Mammary epithelial cell (primary cell): ENCODE measurements around the gene UNC13A.

Experiments used
- CTCF ChIP-seq, 2 donors: IDR thresholded peaks in 1 of 2; conservative IDR thresholded peaks in 1 of 2; 2 replicates each; pipeline ENCODE4 v1.5.1; 2011 to 2012; ENCODE audit warnings: inconsistent platforms in 2 of 2, low read length in 2 of 2, mild to moderate bottlenecking in 2 of 2, control low read depth in 1 of 2, low read depth in 1 of 2; ENCODE audit not compliant: insufficient read depth in 1 of 2; ENCODE audit errors: extremely low read depth in 1 of 2
- EZH2 ChIP-seq: IDR thresholded peaks from 2 replicates; pipeline ENCODE4 v1.6.1; 2012; ENCODE audit warnings: low read length, inconsistent platforms, borderline replicate concordance

DNA sequence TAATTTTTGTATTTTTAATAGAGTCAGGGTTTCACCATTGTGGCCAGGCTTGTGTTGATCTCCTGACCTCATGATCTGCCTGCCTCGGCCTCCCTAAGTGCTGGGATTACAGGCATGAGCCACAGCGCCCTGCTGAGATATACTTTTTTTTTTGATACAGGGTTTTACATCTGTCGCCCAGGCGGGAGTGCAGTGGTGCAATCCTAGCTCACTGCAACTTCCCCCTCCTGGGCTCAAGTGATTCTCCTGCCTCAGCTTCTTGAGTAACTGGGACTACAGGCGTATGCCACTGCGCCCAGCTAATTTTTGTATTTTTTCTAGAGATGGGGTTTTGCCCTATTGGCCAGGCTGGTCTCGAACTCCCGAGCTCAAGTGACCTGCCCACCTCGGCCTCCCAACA is 130.7 kb downstream of the UNC13A start:
- TF ChIP-seq CTCF (conservative IDR thresholded peaks at IDR 0.05 in 1 of 2, IDR thresholded peaks at IDR 0.05 in 1 of 2; ENCODE audit: extremely low read depth in 1 of 2, insufficient read depth in 1 of 2, low read depth in 1 of 2, low read length in 2 of 2) (no peak), EZH2 (no peak)
